Prostate gland (tissue), 2 donors: ENCODE data around the gene ROPN1.

Source experiments
- POLR2A ChIP-seq: fragments of 450-650 bp; IDR thresholded peaks from one replicate; pipeline ENCODE4 v1.6.1; 2016; ENCODE audit warnings: antibody characterized with exemption, mild to moderate bottlenecking
- POLR2AphosphoS5 ChIP-seq: sonication (generic); formaldehyde crosslinking; IDR thresholded peaks from one replicate; pipeline ENCODE4 v1.6.1; 2017; ENCODE audit warnings: antibody characterized with exemption
- TF ChIP-seq, protein P1 (sequence below), 4 experiments: fragments of 200-600 bp in 2 of 4; fragments of 450-650 bp in 2 of 4; sonication (generic) in 2 of 4; IDR thresholded peaks; 1 replicate in 3 of 4; 2 replicates in 1 of 4; pipeline ENCODE4 v1.5.1; 2016 to 2019; ENCODE audit warnings: antibody characterized with exemption in 4 of 4, mild to moderate bottlenecking in 2 of 4, moderate library complexity in 2 of 4

GRCh38 chr3:123984957-123985356 lies 7.0 kb downstream of the ROPN1 start:
- TF ChIP-seq, protein P1, sequence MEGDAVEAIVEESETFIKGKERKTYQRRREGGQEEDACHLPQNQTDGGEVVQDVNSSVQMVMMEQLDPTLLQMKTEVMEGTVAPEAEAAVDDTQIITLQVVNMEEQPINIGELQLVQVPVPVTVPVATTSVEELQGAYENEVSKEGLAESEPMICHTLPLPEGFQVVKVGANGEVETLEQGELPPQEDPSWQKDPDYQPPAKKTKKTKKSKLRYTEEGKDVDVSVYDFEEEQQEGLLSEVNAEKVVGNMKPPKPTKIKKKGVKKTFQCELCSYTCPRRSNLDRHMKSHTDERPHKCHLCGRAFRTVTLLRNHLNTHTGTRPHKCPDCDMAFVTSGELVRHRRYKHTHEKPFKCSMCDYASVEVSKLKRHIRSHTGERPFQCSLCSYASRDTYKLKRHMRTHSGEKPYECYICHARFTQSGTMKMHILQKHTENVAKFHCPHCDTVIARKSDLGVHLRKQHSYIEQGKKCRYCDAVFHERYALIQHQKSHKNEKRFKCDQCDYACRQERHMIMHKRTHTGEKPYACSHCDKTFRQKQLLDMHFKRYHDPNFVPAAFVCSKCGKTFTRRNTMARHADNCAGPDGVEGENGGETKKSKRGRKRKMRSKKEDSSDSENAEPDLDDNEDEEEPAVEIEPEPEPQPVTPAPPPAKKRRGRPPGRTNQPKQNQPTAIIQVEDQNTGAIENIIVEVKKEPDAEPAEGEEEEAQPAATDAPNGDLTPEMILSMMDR (IDR thresholded peaks at IDR 0.05) = no peak
- TF ChIP-seq POLR2AphosphoS5 = no peak
- no peak for TF ChIP-seq POLR2A
